Measurements from ENCODE around the gene GLDC.

GLDC gene

GRCh38 chr9:6620353-6620752, 25.2 kb downstream of the GLDC start:
- DNase-seq = no peak

GRCh38 chr9:6619909-6620308, 25.6 kb downstream of the GLDC start:
- DNase-seq = no peak

GRCh38 chr9:6616951-6617602, 28.5 kb downstream of the GLDC start:
- no peak for DNase-seq

GRCh38 chr9:6614489-6614888, 31.0 kb downstream of the GLDC start:
- DNase-seq = no peak

- DNase-seq = no peak
These were observed 33.7 kb downstream of the GLDC start for GRCh38 chr9:6611865-6612264.

- DNase-seq = no peak
These were observed 35.5 kb downstream of the GLDC start for GRCh38 chr9:6610073-6610472.

GRCh38 chr9:6609497-6610016, 36.0 kb downstream of the GLDC start:
- DNase-seq = no peak

- no peak for DNase-seq
These were observed 40.3 kb downstream of the GLDC start for GRCh38 chr9:6605202-6605601.

- DNase-seq = no peak
These were observed 45.1 kb downstream of the GLDC start for GRCh38 chr9:6600426-6600825.

GRCh38 chr9:6600006-6600405, 45.5 kb downstream of the GLDC start:
- DNase-seq = no peak

GRCh38 chr9:6598249-6598725, 47.2 kb downstream of the GLDC start:
- no peak for DNase-seq

- DNase-seq = no peak
These were observed 52.7 kb downstream of the GLDC start for GRCh38 chr9:6592791-6593190.

GRCh38 chr9:6592231-6592630, 53.3 kb downstream of the GLDC start:
- DNase-seq = no peak

GRCh38 chr9:6590772-6591384, 54.7 kb downstream of the GLDC start:
- no peak for DNase-seq

GRCh38 chr9:6590334-6590733, 55.2 kb downstream of the GLDC start:
- no peak for DNase-seq

- peak; percentile 24 for DNase-seq
These were observed 60.5 kb downstream of the GLDC start for GRCh38 chr9:6584881-6585597.

- no peak for DNase-seq
These were observed 64.3 kb downstream of the GLDC start for GRCh38 chr9:6581253-6581652.

- no peak for DNase-seq
These were observed 65.9 kb downstream of the GLDC start for GRCh38 chr9:6579613-6580012.

GRCh38 chr9:6576987-6577386, 68.5 kb downstream of the GLDC start:
- DNase-seq = no peak

GRCh38 chr9:6575324-6576034, 70.0 kb downstream of the GLDC start:
- no peak for DNase-seq

GRCh38 chr9:6567140-6567591, 78.4 kb downstream of the GLDC start:
- DNase-seq = peak; percentile 93

- DNase-seq = peak; percentile 98
These were observed 79.0 kb downstream of the GLDC start for GRCh38 chr9:6566409-6567139.
